Spleen (tissue), 7 donors: Measurements from ENCODE around the gene ITPR1.

ENCODE experiments used
- POLR2A ChIP-seq, 3 donors: fragments of 450-650 bp; IDR thresholded peaks; one replicate each; pipeline ENCODE4 v1.5.1; 2017; ENCODE audit warnings: antibody characterized with exemption in 3 of 3, mild to moderate bottlenecking in 1 of 3
- TF ChIP-seq, protein P1 (sequence below), 11 experiments: fragments of 200-600 bp in 7 of 11; fragments of 450-650 bp in 4 of 11; sonication (generic) in 4 of 11; IDR thresholded peaks in 8 of 11; conservative IDR thresholded peaks in 3 of 11; 1 replicate in 7 of 11; 2 replicates in 4 of 11; pipeline versions ENCODE4 v1.4.0 to v1.8.0; 2016 to 2021; ENCODE audit warnings: antibody characterized with exemption in 11 of 11, inconsistent platforms in 4 of 11, mild to moderate bottlenecking in 1 of 11
- donor health status: DM: no; HTN: no; CAD: no; lungs with moderate emphysema.
- donor health status: DM: no; HTN: no; CAD: no.
- donor health status: DM: no; HTN: no; CAD: no.

DNA sequence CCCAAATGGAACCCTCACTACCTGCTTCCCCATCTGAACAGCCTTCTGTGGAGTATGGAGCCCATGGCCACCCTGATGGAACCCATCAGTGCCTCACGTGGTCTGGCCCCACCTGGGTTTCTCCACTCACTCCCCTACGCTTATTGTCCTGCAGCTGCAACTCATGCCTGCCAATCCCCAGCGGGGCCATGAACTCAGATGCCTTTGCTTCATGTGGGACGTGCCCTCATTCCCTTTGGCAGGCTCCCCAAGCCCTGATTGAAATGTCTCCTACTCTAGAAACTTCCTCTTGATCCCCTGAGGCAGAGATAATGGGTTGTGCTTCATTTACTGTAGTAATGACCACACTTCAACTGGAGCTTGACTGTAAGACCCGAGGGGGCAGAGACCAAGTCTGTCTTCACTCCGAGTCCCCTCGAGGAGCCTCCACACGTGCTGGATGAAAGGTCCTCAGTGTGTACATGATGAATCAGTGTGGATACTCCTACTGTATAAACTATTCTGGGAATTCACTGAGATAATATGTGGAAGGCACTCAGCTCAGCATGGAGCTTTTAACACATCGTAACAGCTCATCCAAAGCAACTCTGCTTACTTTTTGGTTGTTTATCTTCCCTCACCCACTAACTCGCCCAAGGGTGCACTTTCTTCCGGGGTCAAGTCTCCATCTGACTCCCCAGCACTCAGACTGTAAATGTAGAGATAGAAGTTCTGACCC is 253.3 kb downstream of the ITPR1 start:
- TF ChIP-seq, protein P1, sequence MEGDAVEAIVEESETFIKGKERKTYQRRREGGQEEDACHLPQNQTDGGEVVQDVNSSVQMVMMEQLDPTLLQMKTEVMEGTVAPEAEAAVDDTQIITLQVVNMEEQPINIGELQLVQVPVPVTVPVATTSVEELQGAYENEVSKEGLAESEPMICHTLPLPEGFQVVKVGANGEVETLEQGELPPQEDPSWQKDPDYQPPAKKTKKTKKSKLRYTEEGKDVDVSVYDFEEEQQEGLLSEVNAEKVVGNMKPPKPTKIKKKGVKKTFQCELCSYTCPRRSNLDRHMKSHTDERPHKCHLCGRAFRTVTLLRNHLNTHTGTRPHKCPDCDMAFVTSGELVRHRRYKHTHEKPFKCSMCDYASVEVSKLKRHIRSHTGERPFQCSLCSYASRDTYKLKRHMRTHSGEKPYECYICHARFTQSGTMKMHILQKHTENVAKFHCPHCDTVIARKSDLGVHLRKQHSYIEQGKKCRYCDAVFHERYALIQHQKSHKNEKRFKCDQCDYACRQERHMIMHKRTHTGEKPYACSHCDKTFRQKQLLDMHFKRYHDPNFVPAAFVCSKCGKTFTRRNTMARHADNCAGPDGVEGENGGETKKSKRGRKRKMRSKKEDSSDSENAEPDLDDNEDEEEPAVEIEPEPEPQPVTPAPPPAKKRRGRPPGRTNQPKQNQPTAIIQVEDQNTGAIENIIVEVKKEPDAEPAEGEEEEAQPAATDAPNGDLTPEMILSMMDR (IDR thresholded peaks at IDR 0.05 in 8 of 11, conservative IDR thresholded peaks at IDR 0.05 in 3 of 11), result no peak
- no peak for TF ChIP-seq POLR2A (IDR thresholded peaks at IDR 0.05)
